IPS DF 4.7 (cell line): ENCODE measurements around the gene CCL21.

Source experiments
- DNase-seq: peaks from one replicate; pipeline ENCODE4 v3.0.0-alpha.2; 2013; ENCODE audit warnings: low spot score; ENCODE audit errors: extremely low read depth

The CCL21 gene

DNA sequence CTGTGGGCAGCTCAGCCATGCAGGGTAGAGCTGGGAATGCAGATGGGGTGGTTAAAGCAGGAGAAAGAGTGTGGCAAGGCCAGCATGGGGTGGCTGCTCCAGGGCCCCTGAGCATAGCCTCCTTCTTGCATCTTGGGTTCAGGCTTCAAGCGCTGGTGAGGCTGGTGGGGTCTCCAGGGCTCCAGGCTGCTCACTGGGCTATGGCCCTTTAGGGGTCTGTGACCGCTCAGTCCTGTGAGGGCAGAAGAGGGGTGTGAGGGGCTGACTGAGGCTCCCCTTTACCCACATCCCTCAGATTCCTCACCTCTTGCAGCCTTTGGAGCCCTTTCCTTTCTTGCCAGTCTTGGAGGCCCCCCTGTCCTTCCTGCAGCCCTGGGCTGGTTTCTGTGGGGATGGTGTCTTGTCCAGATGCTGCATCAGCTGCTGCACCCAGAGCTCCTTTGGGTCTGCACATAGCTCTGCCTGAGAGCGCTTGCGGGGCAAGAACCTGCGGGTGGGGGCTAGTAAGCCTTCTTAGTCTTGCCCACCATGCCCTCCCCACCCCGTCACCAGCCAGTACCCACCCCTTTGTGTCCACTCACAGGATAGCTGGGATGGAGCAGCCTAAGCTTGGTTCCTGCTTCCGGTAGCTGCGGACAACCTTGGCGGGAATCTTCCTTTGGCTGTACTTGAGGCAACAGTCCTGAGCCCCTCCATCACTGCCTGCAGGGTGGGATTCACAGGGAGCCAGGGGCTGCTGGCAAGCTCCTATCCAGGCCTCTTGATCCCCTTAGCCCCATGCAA, 549 bp downstream of the CCL21 start:
- DNase-seq = no peak

DNA sequence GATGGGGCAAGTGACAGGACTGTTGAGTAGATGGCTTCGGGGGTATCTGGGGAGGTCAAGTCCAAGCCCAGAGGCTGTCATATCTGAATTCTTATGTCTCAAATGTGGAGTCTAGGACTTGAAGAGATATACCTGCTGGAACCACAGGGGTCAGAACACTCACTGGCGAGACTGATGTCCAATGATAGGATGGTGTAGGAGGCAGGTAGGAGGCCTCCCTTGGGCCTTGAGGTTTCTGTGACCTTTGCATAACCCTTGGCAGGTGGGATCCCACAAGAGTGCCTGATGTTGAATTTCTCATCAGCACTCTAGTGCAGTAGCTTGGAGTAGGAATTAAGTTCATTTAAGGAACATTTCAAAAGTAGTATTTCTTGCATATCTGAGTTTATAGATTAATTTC, 2.8 kb downstream of the CCL21 start:
- DNase-seq = no peak

DNA sequence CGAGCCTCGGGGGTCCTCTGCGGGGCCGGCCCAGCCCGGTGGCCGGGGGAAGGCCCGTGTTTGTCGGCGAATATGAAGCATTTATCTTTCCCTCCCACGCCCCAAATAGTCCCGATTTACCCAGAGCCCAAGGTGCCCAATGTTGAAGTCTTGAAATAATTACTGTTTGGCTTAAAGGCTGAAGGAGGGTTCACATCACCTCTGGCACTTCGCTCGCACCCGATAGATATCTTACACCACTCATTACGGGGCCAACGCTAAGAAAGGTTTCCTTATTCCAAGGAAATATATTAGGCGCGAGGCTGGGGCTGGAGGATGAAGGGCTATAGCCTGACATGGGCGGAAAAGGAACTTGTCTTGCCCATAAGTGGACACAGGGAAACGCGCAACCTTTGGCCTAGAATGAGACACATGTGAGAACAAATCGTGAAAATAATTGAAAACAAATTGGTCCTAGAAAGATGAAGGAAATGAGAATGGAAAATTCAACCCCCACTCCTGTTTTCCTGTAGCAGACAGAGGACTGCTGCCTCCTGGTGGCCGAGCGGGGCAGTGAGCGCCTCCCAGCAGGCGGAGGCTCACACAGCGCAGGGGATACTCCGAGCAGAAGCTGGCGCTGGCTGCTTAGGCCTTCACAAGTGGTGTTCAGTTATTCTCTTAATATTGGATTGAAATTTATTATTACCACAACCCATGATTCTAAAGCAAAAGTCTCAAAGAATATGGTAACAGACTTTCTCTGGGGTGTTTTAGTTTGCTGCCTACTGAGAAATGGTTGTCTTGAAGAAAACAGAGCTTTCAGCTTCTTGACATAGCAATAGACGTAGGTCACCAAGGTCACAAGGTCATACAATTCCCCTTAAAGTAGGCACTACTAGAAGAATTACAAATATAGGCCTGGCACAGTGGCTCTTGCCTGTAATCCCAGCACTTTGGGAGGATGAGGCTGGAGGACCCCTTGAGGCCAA, 7.9 kb downstream of the CCL21 start:
- peak; percentile 22 for DNase-seq

DNA sequence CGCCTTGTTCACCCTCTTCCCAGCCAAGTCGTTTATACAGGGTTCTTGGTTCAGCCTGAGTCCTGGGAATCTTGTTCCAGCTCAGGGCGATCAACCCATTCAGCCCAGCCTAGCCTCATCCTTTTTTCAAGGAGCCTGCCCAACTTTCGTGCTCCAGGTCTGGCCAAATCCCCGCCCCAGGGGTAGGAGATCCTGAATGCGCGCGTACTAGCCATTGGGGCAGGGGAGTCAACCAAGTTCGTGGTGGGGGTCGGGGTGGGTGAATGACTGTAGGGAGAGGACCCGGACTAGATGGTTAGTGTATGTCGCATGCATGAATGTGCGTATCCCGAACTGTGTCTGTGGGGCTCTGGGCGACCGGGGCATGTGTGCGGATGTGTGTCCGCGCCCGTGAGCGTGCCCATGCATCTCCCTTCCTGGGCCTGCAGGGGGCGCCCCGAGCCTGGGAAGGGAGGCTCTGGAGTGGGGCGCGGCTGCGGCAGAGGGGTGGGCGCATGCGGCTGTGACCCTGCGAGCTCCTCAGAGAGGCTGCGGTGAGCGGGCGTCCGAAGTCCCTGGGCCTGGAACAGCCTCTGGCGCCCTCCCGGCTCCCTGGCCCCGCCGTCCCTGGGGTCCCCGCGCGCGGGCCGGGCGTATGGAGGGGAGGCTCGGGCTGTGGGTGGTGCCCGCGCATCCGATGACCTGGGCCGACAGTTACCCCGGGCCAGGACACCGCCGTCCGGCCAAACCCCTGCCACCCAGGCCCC, 8.7 kb downstream of the CCL21 start:
- peak; percentile 14 for DNase-seq

DNA sequence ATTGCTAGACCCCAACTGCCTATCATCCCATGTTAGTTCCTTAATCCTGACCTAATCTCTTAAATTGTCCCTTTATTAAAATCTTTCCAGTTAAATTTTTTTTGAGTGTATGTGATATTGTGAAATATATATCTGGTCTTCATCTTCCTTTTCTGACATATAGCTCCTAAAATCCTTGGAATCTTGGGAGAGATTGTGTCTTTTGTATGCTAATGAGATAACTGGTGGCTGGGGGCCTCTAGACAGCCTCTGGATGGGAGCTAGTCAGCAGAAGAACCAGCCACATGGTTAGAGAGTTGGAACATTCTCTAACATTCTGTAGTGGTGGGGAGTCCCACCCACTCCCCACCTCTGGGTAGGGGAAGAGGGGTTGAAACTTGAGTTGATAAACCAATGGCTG, 15.1 kb downstream of the CCL21 start:
- no peak for DNase-seq

DNA sequence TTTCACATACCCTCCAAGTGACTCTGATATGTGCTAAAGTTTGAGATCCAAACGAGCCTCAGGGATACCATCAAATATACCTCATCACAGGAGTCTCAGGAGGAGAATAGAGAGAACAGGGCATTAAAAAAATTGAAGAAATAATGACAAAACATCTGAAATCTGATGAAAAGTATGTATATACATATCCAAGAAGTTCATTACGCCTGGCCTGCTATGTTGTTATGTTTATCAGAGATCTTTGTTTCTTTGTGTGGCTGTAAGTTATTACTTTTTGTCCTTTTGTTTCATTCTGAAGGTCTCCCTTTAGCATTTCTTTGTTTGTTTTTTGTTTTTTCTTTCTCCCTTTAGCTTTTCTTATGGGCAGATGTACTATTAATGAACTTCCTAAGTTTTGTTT, 16.4 kb downstream of the CCL21 start:
- no peak for DNase-seq

DNA sequence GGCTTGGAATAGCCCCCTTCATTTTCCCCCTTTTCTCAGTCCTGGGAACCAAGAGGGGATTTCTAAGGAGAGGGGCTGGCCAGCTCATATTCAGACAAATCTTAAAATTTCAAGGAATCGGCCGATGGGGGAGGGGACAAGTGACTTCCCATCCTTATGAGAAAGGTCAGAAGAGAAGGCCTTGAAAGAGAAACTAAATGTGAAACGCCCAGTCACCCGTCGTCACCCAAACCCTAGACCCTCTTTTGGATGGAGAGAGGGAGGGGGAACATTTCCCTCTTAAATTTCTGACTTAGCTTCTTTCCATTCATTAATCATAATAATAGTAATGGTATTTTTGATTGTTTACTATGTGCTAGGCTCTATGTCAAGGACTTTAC, 18.0 kb downstream of the CCL21 start:
- no peak for DNase-seq

DNA sequence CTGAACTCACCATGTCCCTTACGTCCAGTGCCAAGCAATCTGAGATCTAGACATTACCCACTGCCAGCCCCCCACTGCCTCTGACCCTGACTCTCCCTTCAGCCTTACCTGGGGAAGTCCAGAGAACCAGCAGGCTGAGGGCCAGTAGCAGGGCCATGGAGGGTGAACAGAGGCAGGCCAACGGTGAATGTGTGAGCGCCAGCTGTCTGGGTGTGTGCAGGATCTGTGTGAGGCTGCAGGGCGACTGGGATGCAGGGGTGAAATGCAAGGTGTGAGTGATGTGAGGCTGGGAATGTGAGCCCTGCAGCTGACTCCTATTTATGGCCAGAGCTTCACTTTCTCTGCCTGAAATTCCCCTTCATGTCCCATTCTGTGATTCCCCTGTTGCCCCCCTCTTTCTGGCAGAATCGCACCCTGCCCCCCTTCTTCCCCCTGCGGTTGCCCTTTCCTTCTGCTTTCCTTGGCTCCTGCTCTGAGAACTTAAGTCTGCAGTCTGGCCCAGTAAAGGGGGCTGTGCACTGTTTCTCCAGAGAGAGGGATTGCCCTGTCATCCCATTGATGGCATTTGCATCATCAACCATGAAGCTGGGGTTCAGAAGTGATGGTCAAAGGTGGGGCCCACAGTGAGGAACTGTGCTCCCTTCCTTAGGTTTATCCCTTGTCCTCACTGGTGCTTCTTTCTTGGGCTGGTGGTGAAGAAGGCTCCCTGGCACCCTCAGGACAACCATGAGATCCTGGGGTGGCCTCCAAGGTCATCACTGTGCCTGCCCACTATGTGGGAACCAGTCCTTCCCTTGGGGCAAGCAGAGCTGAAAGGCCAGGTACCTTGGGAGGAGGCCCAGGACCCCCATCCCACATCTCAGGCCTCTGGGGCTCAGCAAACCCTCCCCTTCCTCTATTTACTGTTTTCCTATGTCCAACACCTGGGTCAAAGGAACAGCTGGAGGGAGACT, 18.7 kb downstream of the CCL21 start, which contains the start of gene CCL19:
Gene CCL19 (minus strand): TSS at position 294 of the 953 bp plus-strand sequence. CDS start 137 bp downstream, at position 157.
- DNase-seq = no peak

DNA sequence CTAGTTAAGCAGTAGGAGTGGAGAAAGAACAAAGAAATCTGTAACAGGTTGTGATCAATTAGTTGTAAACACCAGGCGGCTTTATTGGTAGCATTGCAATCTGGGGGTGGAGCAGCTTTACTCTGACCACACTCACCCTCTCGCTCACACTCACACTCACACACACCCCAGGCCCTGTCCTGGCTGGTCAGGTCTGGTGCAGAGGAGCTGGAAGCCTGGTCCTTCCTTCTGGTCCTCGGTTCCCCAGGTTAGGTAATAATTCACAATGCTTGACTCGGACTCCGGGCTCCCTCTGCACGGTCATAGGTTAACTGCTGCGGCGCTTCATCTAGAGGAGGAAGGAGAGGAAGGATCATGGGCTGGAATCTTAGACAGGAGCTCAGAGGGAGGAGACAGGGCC, 20.4 kb downstream of the CCL21 start:
- DNase-seq = no peak

DNA sequence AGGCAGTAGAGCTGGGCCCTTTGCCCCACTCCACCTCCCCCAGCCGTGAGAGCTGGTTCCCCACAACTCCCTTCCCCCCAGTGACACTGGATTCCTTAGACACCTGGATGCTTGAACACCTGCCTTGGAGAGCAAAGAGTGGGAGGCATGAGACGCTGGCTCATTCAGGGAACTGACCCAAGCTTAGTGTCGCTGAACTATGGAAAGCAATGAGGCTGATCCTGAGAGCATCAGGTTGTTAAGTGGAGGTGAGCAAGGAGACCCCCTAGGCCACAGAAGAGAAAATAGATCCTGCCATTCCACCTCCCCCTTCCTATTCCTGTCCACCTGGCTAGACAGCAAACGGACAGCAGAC, 20.8 kb downstream of the CCL21 start:
- no peak for DNase-seq

DNA sequence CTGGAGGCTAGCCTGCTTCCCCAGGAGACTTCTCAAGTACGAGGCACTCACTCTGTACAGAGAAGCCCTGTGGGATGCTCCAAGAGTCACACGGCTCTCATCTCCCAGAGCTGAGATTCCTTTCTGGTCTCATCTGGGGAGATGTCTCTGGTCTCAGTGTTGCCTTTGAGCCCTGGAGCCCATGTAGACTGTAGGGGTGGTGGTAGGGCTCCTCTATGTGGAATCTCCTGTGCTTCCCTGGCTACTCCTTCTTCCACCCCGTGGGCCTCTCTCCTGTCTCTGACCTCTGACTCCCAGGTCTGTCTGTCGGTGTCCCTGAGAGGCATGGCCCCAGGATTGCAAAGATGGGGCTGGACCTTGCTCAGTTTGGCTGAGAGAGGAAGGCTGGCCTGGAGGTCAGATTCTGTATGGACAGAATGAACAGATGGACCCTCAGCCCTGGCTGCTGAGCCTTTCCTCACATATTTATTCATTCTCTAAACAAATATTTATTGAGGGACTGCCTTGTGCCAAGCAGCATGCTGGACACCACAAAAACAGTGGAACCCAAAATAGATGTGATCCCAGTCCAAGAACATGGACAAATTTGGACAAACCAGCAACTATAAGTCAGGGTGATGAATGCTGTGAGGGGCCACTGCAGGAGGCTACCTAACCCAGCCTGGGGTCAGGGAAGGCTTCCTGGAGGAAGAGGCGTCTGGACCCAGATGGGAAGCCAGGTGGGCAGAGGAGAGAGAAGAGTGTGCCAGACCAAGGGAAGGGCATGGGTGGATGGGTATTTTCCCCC, 21.4 kb downstream of the CCL21 start:
- DNase-seq = no peak

DNA sequence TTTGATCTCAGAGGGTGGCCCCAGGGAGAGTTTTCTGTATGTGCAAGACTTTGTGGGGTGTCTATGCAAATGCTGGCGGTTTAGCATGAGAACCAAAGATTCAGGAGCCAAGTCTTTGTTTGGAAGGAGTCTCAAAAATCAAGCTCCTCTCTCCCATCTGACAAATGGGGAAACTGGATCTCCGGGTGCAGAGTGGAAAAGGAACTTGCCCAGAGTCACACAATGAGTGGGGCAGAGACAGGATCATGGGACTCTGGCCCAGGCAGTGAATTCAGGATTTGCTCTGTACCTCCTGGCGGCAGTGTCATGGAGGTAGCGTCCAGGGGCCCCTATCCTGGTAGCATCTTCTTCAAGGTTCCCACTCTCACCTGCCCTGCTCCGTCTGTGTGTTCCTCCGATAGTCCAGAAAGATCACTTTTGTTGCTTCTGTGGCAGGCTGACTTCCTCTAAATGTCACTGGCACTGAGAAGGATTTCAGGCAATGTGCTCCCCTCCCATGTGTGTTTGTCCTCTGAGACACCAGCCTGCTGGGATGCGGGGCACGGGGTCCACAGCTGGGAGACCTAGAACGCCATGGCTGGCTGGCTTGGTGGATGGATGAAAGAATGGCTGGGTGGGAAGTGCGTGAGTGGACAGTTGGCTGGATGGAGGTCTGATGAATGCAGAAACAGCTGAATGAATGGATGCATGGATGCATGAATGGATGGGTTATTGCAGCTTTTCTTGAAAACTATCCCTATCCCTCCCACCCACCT, 22.5 kb downstream of the CCL21 start:
- no peak for DNase-seq

DNA sequence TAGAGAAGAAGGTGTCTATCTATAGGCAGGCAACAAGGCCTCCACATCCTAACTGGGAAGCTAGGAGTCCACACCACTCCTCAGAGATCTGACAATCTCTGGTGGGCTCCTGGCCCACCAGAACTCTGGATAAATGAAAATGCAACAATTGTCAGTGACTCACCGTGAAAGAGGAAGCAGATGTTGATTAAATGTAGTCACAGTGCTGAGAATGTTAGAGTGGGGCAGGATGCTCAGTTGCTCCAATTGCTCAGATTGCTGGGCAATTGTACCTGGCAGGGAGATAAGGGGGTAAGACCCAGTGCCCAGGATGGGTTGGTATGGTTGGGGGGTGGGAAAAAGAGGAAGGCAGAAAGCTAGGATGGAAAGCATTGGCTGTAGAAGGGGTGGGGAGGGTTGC, 23.2 kb downstream of the CCL21 start:
- no peak for DNase-seq

DNA sequence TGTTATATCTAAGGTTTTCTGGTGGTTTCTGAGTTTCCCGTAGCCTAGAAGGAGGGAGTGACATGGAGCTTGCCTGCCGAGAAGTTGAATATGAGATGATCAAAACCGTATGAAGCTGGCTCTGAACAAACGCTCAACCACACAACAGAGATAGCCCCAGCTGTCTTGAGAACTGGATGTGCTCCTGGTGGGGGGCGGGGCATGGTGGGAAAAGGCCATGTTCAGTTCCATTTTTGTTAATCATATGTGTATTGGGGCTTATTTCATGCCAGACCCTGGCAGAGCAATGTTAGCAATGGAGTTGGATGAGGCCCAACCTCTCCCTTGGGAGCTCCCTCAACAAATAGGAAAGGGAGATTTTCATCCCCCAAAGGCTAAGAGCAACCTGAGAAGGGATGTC, 23.7 kb downstream of the CCL21 start:
- DNase-seq = no peak

DNA sequence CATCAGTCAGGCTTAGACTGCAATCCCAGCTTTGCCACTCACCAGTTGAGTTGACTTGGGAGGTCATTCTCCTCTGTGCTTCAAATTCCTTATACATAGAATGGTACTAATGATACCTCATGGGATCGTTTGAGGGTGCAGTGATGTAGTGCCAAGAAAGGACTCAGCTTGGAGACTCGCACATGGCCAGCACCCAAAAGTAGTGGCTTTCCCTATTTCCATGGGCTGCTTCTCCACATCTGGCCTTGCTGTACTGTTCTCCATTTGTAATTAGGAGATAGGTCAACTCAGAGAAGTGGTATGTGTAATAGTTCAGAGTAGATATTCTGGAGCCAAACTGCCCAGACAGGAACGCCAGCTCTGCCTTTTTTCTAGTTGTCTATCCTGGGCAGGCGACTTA, 24.3 kb downstream of the CCL21 start:
- DNase-seq = no peak

DNA sequence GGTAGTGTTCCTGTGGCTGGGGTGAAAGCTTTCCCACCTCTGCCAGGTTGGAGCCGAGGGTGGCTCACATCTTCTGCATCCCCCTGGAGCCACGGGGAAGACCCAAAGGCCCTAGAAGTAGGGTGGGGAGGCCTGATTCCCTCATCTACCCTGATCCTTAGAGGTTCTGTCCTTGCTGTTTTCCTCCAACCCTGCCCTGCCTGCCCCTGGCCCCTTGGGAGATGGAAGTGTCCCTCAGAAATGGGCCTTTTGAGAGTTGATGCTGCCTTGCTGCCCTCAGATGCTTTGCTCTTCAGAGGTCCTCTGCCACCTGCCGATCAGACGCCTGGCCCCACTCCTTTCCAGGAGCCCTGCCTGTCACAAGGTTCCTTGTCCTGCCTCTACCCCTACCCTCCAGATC, 25.1 kb downstream of the CCL21 start:
- DNase-seq = no peak

DNA sequence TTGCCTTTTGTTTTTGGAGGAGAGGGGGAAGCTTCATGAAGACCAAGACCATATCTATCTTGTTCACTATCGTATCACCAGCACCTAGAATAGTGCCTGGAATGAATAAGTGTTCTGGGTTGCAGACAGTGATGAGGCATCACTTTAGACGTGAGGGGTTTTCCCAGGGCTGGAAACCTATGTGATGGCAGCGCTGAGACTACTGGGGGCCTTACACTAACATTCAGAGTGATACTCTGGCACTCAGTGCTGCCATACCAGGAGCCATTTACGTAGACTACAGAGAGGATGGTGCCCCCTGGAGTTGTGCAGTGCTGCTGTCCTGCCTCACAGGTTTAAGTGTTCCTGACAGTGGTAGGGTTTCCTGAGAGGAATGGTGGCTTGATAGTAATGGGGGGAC, 25.8 kb downstream of the CCL21 start:
- no peak for DNase-seq

DNA sequence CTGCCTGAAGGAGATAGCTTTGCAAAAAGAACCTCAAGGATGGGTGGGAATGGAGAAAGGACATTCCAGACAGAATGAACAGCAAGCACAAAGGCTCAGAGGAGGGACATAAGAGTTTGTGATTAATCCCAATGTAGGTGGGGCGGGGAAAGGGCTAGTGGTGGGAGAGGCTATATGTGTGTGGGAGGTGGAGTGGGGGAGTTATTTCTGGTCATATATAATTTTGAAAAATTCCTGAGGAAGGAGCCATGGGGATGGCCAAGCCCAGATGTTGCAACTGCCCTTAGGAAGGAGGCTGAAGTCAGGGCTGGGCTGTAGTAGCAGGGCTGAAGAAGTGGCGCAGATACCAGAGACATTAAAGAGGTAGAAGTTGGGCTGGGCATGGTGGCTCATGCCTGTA, 34.1 kb downstream of the CCL21 start:
- DNase-seq = no peak

DNA sequence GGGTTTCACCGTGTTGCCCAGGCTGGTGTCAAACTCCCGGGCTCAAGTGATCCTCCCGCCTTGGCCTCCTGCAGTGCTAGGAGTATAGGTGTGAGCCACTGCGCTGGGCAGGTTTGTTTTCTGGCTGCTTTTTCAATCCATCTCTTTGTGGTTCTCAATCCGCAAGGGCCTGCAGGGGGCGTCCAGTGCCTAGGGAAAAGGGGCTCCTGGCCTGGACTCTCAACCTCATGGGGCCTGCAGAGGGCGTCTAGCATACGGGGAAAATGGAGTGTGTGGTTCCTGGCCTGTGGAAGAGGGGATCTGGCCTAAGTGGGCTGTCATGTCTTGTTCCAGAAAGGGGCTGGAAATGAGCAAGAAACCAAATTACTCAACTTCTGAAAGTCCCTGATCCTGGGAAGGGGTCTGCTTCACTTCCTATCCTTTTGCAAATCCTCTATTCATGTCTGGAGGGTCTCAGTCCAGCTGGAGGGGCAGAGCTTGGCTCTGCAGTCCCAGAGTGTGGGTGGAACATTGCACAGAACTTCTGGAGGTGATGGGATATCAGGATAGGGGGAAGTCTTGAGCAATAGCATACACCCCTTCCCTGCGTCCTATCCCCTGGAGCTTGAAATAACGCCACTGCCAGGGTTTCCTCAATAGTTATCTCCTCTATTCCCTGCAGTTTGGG, 34.8 kb downstream of the CCL21 start:
- DNase-seq = peak; percentile 68
